Nephron progenitor cell (in vitro differentiated cells): ENCODE data around the gene OSBPL7.

Source experiments
- DNase-seq: peaks from one replicate; pipeline ENCODE4 v3.0.0; 2021
- H3K27ac Mint-ChIP-seq: 2 replicates; pipeline ENCODE4 v1.8.0; 2021; ENCODE audit warnings: mild to moderate bottlenecking, moderate library complexity, mixed read lengths
- H3K27me3 Mint-ChIP-seq: 2 replicates; pipeline ENCODE4 v1.8.0; 2021; ENCODE audit warnings: mild to moderate bottlenecking, low read depth, mixed read lengths; ENCODE audit not compliant: poor library complexity
- H3K36me3 Mint-ChIP-seq: 2 replicates; pipeline ENCODE4 v1.8.0; 2021; ENCODE audit warnings: low read depth, mixed read lengths
- H3K4me1 Mint-ChIP-seq: 2 replicates; pipeline ENCODE4 v1.8.0; 2021; ENCODE audit warnings: mixed read lengths
- H3K4me3 Mint-ChIP-seq: 2 replicates; pipeline ENCODE4 v1.8.0; 2021; ENCODE audit warnings: mild to moderate bottlenecking, moderate library complexity, mixed read lengths
- H3K9me3 Mint-ChIP-seq: 2 replicates; pipeline ENCODE4 v1.8.0; 2021; ENCODE audit warnings: mild to moderate bottlenecking, moderate library complexity, mixed read lengths
- TF ChIP-seq, protein P1 (sequence below): fragments of 200-600 bp; sonication (generic); IDR thresholded peaks from 2 replicates; pipeline ENCODE4 v1.5.0; 2021; ENCODE audit warnings: antibody characterized with exemption

The OSBPL7 gene

GRCh38 chr17:47818002-47818695 is 3.4 kb downstream of the OSBPL7 start:
- TF ChIP-seq, protein P1, sequence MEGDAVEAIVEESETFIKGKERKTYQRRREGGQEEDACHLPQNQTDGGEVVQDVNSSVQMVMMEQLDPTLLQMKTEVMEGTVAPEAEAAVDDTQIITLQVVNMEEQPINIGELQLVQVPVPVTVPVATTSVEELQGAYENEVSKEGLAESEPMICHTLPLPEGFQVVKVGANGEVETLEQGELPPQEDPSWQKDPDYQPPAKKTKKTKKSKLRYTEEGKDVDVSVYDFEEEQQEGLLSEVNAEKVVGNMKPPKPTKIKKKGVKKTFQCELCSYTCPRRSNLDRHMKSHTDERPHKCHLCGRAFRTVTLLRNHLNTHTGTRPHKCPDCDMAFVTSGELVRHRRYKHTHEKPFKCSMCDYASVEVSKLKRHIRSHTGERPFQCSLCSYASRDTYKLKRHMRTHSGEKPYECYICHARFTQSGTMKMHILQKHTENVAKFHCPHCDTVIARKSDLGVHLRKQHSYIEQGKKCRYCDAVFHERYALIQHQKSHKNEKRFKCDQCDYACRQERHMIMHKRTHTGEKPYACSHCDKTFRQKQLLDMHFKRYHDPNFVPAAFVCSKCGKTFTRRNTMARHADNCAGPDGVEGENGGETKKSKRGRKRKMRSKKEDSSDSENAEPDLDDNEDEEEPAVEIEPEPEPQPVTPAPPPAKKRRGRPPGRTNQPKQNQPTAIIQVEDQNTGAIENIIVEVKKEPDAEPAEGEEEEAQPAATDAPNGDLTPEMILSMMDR: no peak
- Mint-ChIP-seq H3K4me1 (peaks cover 24% of the 10 kb centered on the region), H3K4me3 (no peak overlapping the region), H3K27ac (no peak overlapping the region), H3K9me3 (no peaks in the 10 kb centered on the region), H3K36me3 (peaks cover 3% of the 10 kb centered on the region), H3K27me3 (peaks cover 11% of the 10 kb centered on the region)
- DNase-seq: no peak

- Mint-ChIP-seq H3K36me3 (no peaks in the 10 kb centered on the region), H3K4me1 (peaks cover 17% of the 10 kb centered on the region), H3K4me3 (no peak overlapping the region), H3K27me3 (peaks cover 11% of the 10 kb centered on the region), H3K27ac (peak overlapping the region; percentile 39), H3K9me3 (no peaks in the 10 kb centered on the region)
- TF ChIP-seq, protein P1: no peak
- no peak for DNase-seq
These were observed 4.6 kb downstream of the OSBPL7 start for GRCh38 chr17:47816947-47817346.

- no peak overlapping the region for H3K4me3 Mint-ChIP-seq
- H3K27ac Mint-ChIP-seq: no peak overlapping the region
- H3K4me1 Mint-ChIP-seq: peaks cover 10% of the 10 kb centered on the region
- no peaks in the 10 kb centered on the region for H3K9me3 Mint-ChIP-seq
- peaks cover 8% of the 10 kb centered on the region for H3K27me3 Mint-ChIP-seq
- TF ChIP-seq, protein P1: no peak
- no peaks in the 10 kb centered on the region for H3K36me3 Mint-ChIP-seq
- DNase-seq: no peak
These were observed 5.4 kb downstream of the OSBPL7 start for GRCh38 chr17:47816111-47816735.

DNA sequence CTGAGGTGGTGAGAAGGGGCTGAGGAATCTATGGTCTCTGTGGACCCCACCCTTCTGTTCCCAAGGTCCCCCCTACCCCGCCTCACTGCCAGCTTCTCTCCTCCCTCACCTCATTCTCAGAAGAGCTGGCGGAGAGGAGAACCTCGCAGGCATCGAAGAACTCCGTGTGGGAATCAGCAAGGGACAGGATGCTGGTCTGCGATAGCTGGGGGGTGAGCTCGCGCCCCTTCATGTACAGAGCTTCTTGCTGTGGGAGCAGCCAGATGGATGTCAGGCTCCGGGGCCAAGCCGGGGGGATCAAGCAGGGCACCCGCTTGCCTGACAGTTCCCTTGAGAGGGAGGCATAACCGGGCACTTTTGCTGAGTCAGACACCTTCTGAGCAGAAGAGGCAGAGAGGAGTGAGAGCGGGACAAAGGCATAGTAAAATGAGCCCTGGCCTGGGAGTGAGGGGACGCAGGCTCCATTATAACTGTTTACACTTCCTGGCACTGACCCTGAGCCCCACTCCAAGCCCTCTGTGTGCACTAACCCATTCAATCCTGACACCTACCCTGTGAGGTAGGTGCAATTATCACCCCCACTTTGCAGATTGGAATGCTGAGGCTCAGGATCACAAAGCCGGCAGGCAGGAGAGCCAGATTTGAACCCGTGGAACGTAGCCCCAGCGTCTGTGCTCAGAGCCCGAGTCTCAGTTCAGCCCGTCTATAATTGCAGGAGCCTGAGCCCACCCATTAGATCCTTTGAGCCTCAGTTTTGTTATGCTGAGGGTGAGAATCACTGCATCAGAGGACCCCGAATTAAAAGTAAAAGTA is 6.3 kb downstream of the OSBPL7 start:
- Mint-ChIP-seq H3K4me1 (peaks cover 4% of the 10 kb centered on the region), H3K27me3 (peaks cover 8% of the 10 kb centered on the region), H3K36me3 (no peaks in the 10 kb centered on the region), H3K9me3 (no peaks in the 10 kb centered on the region), H3K27ac (no peak overlapping the region), H3K4me3 (no peak overlapping the region)
- no peak for DNase-seq
- TF ChIP-seq, protein P1: no peak

GRCh38 chr17:47813512-47814031 is 8.0 kb downstream of the OSBPL7 start:
- H3K36me3 Mint-ChIP-seq: no peaks in the 10 kb centered on the region
- peaks cover 5% of the 10 kb centered on the region for H3K27me3 Mint-ChIP-seq
- H3K27ac Mint-ChIP-seq: no peak overlapping the region
- peaks cover 6% of the 10 kb centered on the region for H3K4me1 Mint-ChIP-seq
- TF ChIP-seq, protein P1: no peak
- DNase-seq: no peak
- no peak overlapping the region for H3K4me3 Mint-ChIP-seq
- H3K9me3 Mint-ChIP-seq: no peaks in the 10 kb centered on the region
